CMK (cell line): Measurements from ENCODE around the gene GSE1.

Experiments used
- DNase-seq: peaks from one replicate; pipeline ENCODE4 v3.0.0-alpha.2; 2010; ENCODE audit warnings: low read depth

Gene GSE1

GRCh38 chr16:85631802-85632393 lies 18.8 kb downstream of the GSE1 start:
- no peak for DNase-seq

GRCh38 chr16:85632709-85633437 lies 19.8 kb downstream of the GSE1 start:
- no peak for DNase-seq

- DNase-seq: no peak
Measured at GRCh38 chr16:85633438-85633743, 20.3 kb downstream of the GSE1 start.

- no peak for DNase-seq
Measured at GRCh38 chr16:85633888-85634287, 20.8 kb downstream of the GSE1 start.

GRCh38 chr16:85634747-85635544 lies 21.8 kb downstream of the GSE1 start:
- no peak for DNase-seq

GRCh38 chr16:85635545-85636140 lies 22.5 kb downstream of the GSE1 start:
- no peak for DNase-seq

GRCh38 chr16:85636234-85636812 lies 23.2 kb downstream of the GSE1 start:
- no peak for DNase-seq

- DNase-seq: no peak
Measured at GRCh38 chr16:85637061-85637807, 24.1 kb downstream of the GSE1 start.

- DNase-seq: no peak
Measured at GRCh38 chr16:85637808-85638647, 24.9 kb downstream of the GSE1 start.

GRCh38 chr16:85638695-85639409 lies 25.7 kb downstream of the GSE1 start:
- DNase-seq: no peak

GRCh38 chr16:85639529-85640253 lies 26.6 kb downstream of the GSE1 start:
- no peak for DNase-seq

GRCh38 chr16:85640254-85640558 lies 27.1 kb downstream of the GSE1 start:
- DNase-seq: no peak

GRCh38 chr16:85640585-85640984 lies 27.5 kb downstream of the GSE1 start:
- DNase-seq: no peak

GRCh38 chr16:85641305-85641704 lies 28.2 kb downstream of the GSE1 start:
- DNase-seq: no peak

GRCh38 chr16:85641776-85642176 lies 28.7 kb downstream of the GSE1 start:
- DNase-seq: no peak

GRCh38 chr16:85642762-85643358 lies 29.7 kb downstream of the GSE1 start:
- DNase-seq: no peak

GRCh38 chr16:85643631-85644030 lies 30.5 kb downstream of the GSE1 start:
- DNase-seq: no peak

- DNase-seq: no peak
Measured at GRCh38 chr16:85644093-85644712, 31.1 kb downstream of the GSE1 start.
